PFSK-1 (cell line): ENCODE results near the gene SCARB1.

ENCODE experiments used
- POLR2AphosphoS5 ChIP-seq: IDR thresholded peaks from 2 replicates; pipeline ENCODE4 v1.6.1; 2012; ENCODE audit warnings: low read depth, mild to moderate bottlenecking, control low read depth, low read length, moderate library complexity
- REST ChIP-seq, 2 experiments: IDR thresholded peaks; 2 replicates each; pipeline versions ENCODE4 v1.6.1 to v1.8.0; 2011 to 2012; ENCODE audit warnings: low read depth in 2 of 2, low read length in 2 of 2, control low read depth in 1 of 2, inconsistent platforms in 1 of 2, mild to moderate bottlenecking in 1 of 2, moderate library complexity in 1 of 2; ENCODE audit not compliant: insufficient read depth in 1 of 2
- TAF1 ChIP-seq: IDR thresholded peaks from 2 replicates; pipeline ENCODE4 v1.6.1; 2012; ENCODE audit warnings: low read length, control low read depth, borderline replicate concordance; ENCODE audit not compliant: insufficient read depth

DNA sequence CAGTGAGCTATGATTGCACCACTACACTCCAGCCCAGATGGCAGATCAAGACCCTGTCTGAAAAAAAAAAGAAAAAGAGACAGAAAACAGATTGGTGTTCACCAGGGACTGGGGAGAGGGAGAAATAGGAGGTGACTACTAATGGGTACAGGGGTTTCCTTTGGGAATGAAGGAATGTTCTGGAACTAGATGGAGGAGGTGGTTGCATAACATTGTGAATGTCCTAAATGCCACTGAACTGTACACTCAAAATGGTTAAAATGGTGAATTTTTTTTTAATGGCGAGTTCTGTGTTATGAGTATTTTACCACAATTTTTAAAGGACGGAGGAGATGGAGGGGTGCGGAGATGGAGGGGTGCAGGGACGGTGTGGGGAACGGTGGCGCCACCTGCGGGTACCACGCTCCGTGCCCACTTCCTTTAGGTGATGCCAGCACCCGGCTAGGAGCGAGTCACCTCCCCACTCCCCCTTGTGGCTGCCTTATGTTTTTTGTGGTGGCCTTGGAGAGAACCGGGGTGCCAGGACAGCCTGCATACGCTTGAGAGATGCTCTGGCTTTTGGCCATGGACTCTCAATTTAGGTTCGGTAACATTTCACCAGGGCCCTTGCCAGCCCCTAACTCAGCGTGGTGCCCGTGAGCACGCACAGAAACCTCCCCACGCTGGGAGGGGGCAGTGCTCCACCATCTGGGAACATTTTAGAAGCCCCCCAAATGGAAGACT, 34.7 kb upstream of the SCARB1 start:
- no peak for TF ChIP-seq TAF1
- no peak for TF ChIP-seq POLR2AphosphoS5
- no peak for TF ChIP-seq REST (IDR thresholded peaks at IDR 0.05; ENCODE audit: insufficient read depth in 1 of 2, low read depth in 2 of 2, low read length in 2 of 2)
